Ammon's horn (tissue), 1 donor: Measurements from ENCODE around the gene COA1.
A peak's percentile ranks its signal among the peaks of the same experiment; 100 is the strongest.
"Not testable (repeated sequence)": the region's sequence is repeated elsewhere in the genome, so short reads cannot be mapped to it uniquely, and the experiment has no call there.

Experiments used
- DNase-seq: peaks from one replicate; pipeline ENCODE4 v3.0.0-alpha.2; 2016; ENCODE audit warnings: low spot score

Gene COA1

GRCh38 chr7:43627798-43628197, 101.5 kb downstream of the COA1 start:
- DNase-seq = not testable (repeated sequence)

DNA sequence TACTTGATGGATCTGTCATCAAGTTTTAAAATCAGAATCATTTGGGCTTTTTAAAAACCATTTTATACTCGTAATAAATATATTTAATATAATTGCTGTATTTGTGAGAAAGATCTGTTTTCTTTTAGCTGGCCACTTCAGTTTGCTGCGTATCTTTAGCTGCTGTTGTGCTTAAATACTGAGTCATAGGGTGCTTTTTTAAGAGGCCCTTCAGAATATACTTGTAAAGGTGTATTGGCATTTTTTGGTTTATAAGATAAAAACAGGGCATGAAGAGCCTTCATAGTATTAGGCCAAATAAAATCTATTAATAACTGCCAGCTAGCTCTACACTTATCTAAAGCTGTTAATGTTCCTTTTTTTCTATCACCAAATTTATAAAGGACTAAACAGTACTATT, 102.6 kb downstream of the COA1 start:
- no peak for DNase-seq

DNA sequence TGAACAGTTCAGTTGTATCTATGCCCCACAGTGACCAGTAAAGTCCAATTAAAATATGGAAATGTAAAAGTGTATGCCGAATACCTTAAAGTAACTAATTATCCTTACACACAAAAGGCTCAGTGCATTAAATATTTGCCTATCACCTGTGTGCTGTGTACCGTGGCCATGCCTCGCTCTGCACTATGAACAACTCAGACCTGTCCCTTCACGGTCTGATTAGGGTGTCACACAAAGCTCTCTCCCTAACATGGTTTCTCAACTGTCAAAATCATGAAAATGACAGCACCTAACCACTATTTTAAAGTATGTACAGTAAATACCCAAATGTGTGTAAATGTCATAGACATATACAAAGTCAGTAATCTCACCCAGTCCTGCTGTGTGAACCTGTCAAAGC, 103.3 kb downstream of the COA1 start:
- DNase-seq = no peak

DNA sequence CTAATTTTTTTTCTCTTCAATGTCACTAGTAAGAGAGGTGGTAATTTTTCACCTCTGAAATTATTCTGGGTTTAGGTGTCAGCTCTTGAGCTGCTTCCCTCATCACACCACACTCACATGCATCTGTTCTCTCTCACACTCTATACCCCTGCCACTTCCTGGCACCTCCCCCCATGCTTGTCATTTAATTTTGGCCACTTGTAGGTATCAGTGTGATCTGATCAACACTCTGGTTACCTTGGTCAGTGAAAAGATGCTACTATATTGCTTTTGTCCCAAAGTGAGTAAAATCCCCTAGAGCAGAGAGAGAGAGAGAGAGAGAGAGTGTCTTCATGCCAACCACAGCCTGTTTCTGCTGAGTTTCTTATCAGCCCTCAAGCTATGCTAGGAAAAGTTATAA, 103.9 kb downstream of the COA1 start:
- DNase-seq = no peak

DNA sequence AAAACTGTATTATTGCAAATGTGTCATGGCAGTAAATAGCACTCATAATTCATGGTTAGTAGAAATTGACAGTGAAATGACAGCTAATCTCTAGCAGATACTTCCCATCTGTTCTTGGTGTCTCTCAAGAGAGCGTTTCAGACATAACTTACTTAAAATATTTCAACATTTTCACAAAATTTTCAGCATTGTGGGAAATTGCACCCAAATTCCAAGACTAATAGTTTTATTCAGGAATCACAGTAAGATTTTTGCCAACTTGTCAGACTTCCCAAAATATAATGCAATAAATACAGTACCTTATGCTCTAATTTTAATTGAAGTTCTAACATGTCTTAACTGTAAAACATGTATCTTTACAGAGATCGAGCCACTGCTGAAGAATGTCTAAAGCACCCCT, 105.2 kb downstream of the COA1 start:
- DNase-seq = no peak

DNA sequence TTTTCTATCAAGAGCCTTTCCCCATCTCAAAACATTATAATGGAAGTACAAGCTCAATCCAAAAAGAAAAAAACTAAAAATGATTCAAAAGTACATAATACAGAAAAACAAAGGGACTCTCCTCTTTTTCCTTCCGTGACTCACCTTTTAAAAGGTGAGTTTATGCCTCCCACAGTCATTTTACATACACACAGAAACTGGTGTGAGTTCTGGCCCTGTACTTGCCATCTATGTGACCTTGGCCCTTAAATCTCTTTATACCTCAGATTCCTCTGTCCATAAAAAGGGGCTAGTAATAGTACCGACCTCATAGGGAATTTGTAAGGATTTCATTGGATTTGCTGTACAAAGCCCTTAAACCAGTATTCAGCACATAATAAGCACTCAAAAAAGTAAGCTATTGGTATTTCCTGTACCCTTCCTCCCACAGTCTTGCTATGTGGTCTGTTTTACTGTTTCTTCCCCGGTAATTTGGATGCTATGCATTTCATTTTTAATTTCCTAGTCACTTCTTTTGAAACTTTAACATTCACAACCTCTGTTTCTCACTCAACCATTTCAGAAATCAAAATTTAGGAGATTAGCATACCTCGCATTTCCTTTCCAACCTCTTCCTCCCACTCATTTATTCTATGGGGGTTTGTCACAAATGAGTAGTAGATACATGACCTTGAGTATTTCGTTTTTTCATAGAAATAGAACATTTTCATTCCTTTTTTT, 107.4 kb downstream of the COA1 start:
- no peak for DNase-seq

DNA sequence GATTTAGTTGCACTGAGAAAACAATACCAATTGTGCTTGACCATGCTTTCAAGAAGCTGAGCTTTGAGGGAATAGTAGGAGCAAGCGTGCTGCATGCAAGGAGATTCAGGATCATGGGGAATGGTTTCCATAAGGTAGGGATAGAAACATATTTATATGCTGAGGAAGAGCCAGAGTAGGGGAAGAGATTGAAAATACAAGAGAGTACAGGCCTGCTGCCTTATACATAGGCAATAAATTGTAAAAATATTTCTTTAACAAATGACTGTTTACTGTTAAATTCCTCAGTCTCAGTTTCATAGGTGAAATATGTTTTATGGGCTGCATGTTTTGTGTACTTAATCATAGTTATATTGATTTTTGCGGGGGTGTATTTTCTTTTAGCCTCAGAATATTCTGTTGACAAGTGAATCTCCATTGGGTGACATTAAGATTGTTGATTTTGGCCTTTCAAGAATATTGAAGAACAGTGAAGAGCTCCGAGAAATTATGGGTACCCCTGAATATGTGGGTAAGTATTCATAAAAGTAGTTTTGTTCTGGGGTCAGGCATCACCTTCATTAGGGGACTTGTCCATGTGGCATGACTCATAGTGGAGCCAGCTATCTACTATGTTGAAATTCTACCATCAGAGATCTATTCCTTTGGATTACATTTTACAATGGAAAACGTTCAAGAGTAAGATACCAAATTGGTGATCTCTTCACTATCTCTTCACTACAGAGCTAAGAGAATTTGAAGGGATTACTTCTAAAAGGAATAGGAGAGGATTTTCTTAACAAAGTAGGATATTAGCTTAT, 109.9 kb downstream of the COA1 start:
- DNase-seq = no peak

- DNase-seq = no peak
Measured at GRCh38 chr7:43618073-43618472, 111.2 kb downstream of the COA1 start.

- DNase-seq = no peak
Measured at GRCh38 chr7:43616977-43617376, 112.3 kb downstream of the COA1 start.

- DNase-seq = no peak
Measured at GRCh38 chr7:43615558-43616145, 113.7 kb downstream of the COA1 start.

- peak; percentile 36 for DNase-seq
Measured at GRCh38 chr7:43612599-43613589, 116.4 kb downstream of the COA1 start.

DNA sequence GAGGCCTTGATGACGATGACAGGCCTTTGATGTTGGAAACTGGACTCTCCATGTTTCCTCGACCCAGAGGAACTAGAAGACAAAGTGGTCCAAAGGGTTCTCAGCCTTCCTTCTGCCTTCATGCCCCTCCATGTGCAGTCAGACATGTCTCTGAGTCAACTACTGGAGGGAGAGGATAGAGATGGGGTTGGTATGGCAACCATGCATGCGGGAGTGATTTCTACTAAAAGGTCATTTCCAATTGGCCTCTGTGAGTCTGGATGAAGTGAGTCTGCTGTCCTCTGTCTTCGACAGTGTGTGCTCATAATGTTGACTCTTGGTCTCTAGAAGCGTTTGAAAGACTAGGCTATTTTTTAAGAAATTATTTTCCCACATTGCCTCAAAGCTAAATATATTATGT, 117.2 kb downstream of the COA1 start:
- no peak for DNase-seq

- DNase-seq = no peak
Measured at GRCh38 chr7:43609097-43609496, 120.2 kb downstream of the COA1 start.

- DNase-seq = no peak
Measured at GRCh38 chr7:43604251-43604650, 125.1 kb downstream of the COA1 start.

DNA sequence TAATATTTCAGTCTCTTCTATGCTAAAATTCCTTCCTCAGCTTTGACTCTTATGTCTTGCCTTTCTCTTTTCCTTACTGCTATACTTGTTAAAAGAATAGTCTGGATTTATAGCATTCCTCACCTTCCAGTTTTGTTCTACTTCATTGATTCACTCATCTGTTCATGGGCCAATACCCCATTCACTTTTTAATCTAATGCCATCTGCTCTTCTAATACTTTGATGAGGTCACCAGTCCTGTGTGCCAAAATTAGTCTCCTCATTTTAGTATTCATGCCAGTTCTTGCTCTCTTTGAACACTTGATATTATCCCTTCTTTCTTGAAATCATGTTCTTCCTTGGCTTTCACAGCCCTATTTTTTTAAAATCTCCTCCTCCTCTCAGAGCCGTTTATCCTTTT, 127.1 kb downstream of the COA1 start:
- DNase-seq = peak; percentile 13

- DNase-seq = no peak
Measured at GRCh38 chr7:43600056-43600455, 129.3 kb downstream of the COA1 start.

- not testable (repeated sequence) for DNase-seq
Measured at GRCh38 chr7:43596426-43596825, 132.9 kb downstream of the COA1 start.

DNA sequence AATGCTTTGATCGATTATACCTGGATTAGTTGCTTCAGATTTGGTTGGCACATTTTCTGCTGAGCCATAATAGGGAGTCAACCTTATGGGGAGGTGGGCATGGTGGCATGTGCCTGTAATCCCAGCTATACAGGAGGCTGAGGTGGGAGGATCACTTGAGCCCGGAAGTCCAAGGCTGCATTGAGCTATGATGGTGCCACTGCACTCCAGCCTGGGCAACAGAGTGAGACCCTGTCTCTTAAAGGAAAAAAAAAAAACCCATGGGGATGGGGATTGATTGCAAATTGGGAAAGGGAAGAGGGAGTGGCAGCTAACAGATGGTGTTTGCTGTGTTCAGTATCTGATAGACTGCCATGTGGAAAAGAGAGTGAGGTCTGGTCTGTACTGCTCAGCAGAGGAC, 135.3 kb downstream of the COA1 start:
- DNase-seq = no peak

GRCh38 chr7:43593010-43593409, 136.3 kb downstream of the COA1 start:
- DNase-seq = no peak

DNA sequence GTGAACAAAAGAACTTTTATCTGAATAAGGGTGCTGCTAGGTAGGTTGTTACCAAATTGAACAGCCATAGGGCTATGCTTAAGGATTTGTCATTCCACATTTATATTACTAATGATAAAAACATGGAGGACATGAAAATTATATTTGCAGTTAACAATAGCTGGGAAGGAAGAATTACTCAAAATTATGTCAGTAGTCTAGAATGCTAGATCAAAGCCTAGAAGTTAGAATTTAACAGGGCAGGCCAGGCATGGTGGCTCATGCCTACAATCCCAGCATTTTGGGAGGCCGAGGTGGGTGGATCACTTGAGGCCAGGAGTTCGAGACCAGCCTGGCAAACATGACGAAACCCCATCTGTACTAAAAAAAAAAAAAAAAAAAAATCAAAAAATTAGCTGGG, 137.0 kb downstream of the COA1 start:
- no peak for DNase-seq

DNA sequence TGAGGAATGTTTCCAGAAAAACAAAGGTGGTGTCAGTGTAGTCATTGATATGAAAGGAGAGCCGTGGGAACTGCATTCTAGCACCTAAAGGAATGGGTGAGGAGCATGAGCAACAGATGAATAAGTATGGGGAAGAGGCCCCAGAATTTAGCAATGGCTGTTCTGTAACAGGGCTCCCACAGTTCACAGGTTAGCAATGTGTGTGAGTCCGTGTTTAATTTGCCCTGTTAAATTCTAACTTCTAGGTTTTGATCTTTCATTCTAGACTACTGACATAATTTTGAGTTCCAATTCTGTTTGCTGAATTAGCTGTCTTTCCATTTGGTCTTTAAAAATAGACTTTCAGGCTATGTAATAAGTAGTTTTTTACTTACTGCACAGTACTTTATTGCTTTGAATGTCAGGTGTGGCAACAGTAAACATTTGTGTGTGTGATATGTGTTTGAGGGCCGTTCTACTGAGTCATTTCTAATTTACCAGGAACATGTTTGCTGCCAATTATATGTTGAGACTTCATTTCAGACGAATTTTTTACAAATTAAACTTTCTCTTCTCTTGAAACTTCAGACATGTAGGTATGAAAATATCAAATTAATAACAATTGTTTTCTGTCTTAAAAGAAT, 137.7 kb downstream of the COA1 start:
- no peak for DNase-seq
